Left lung (tissue), 10 donors: ENCODE results near the gene SF1. TPM values are rescaled to one million over a fixed set of nuclear protein-coding genes. Genes with fewer than 3 reads are reported as not detected.

ENCODE experiments used
- ATAC-seq: fragments of 200-7000 bp; cut with Tn5 transposase; one replicate; pipeline ENCODE4 v1.9.1; 2020; ENCODE audit warnings: moderate library complexity
- DNase-seq, 4 donors: peaks; one replicate each; pipeline ENCODE4 v3.0.0-alpha.2; 2013 to 2020
- H3K27ac ChIP-seq, 2 donors: fragments of 200-600 bp; sonication (generic) in 1 of 2; one replicate each; pipeline versions ENCODE4 v1.5.0 to v1.8.0; 2020 to 2021
- H3K27me3 ChIP-seq, 2 donors: fragments of 200-600 bp; sonication (generic) in 1 of 2; one replicate each; pipeline versions ENCODE4 v1.5.0 to v1.8.0; 2020 to 2021
- H3K36me3 ChIP-seq, 2 donors: fragments of 200-600 bp; sonication (generic) in 1 of 2; one replicate each; pipeline versions ENCODE4 v1.5.0 to v1.8.0; 2020 to 2021
- H3K4me1 ChIP-seq, 2 donors: fragments of 200-600 bp; one replicate each; pipeline ENCODE4 v1.8.0; 2021
- H3K4me3 ChIP-seq, 2 donors: fragments of 200-600 bp; sonication (generic) in 1 of 2; one replicate each; pipeline versions ENCODE4 v1.5.0 to v1.8.0; 2020 to 2021; ENCODE audit warnings: mild to moderate bottlenecking in 1 of 2
- H3K9me3 ChIP-seq, 2 donors: fragments of 200-600 bp; sonication (generic) in 1 of 2; one replicate each; pipeline versions ENCODE4 v1.5.0 to v1.8.0; 2020 to 2021
- intact Hi-C, 2 donors: fragments of 100-400 bp; cut with DNase I; formaldehyde crosslinking; loops; one replicate each; pipeline versions ENCODE4 v1.11.2 to v1.14.2; 2022
- polyA plus RNA-seq, 6 donors: library from polyadenylated mRNA; unstranded; fragments of 120-200 nt; gene quantifications; one replicate each; pipeline ENCODE4 v1.2.1, GENCODE V29; 2013; ENCODE audit not compliant: insufficient read length in 6 of 6
- total RNA-seq, 2 donors: library from RNA; stranded (reverse); fragmentation: NEBNext Ultra II Directional; extraction: Animal tissue kit (Norgen Biotek cat#: 25700); gene quantifications; one replicate each; pipeline ENCODE4 v1.2.1, GENCODE V29; 2021
- TF ChIP-seq, protein P1 (sequence below), 2 donors: fragments of 200-600 bp; sonication (generic) in 1 of 2; IDR thresholded peaks; one replicate each; pipeline versions ENCODE4 v1.5.0 to v1.8.0; 2021; ENCODE audit warnings: antibody characterized with exemption in 2 of 2
- donor health status: DM: no; HTN: yes; CAD: no.
- donor health status: DM: no; HTN: no; CAD: no.

SF1 gene
- total and polyA plus RNA-seq, 8 donors: 169 to 519 (median 446) TPM

DNA sequence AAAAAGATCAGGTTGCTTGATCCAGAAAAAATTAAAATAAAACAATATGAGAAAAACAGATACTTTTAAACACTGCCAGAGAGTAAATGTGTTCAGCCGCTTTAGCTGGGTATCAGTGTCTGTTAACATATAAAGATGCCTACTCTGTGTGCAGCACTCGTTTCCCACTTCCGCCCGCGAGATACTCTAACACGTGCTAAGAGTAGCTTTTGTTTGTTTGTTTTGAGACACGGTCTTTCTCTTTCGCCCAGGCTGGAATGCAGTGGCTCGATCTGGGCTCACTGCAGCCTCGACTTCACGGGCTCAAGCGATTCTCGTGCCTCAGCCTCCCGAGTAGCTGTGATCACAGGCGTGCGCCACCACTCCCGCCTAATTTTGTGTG, 32.5 kb upstream of the SF1 start:
- Histone ChIP-seq H3K27me3 (no peaks in the 10 kb centered on the region), H3K9me3 (no peaks in the 10 kb centered on the region), H3K27ac (peak overlapping the region in 1 of 2 donors; percentile 65), H3K36me3 (peaks cover 0 to 16% of the 10 kb centered on the region in 2 donors), H3K4me1 (peaks cover 6 to 20% of the 10 kb centered on the region in 2 donors), H3K4me3 (peak overlapping the region; percentile 77 to 91)
- DNase-seq: no peak
- ATAC-seq: peak; percentile 7
- intact Hi-C loops: no loop called here
- TF ChIP-seq, protein P1, sequence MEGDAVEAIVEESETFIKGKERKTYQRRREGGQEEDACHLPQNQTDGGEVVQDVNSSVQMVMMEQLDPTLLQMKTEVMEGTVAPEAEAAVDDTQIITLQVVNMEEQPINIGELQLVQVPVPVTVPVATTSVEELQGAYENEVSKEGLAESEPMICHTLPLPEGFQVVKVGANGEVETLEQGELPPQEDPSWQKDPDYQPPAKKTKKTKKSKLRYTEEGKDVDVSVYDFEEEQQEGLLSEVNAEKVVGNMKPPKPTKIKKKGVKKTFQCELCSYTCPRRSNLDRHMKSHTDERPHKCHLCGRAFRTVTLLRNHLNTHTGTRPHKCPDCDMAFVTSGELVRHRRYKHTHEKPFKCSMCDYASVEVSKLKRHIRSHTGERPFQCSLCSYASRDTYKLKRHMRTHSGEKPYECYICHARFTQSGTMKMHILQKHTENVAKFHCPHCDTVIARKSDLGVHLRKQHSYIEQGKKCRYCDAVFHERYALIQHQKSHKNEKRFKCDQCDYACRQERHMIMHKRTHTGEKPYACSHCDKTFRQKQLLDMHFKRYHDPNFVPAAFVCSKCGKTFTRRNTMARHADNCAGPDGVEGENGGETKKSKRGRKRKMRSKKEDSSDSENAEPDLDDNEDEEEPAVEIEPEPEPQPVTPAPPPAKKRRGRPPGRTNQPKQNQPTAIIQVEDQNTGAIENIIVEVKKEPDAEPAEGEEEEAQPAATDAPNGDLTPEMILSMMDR (IDR thresholded peaks at IDR 0.05): no peak

DNA sequence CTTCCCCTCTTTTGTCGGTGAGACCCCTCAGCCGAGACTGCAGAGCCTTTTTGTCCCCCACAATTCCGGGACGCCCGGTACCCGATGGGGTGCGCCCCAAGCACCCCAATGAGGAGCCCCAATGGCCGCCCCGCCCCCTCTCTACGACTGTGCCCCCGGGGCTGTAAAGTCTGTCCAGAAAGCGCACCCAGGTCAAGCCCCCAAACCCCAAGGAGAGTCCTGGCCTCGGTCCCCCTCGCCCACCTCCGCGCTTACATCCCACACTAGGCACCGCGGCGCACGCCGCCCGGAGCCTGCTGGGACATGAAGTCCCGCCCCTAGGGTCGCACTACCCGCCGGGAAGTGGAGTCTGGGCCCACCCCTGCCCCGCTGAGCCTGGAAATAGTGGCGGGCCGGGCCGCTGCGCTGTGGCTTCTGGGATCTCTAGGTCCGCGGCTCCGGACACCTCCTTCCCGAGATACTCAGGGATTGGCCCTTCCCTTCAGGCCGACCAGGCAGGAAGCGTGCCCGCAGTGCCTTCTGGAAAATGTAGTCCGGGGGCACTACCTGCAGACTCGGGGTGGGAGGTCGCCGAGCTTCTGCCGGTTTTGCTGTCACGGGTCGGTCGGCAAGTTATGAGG, 32.0 kb upstream of the SF1 start, which contains the start of gene MEN1:
Gene MEN1, minus strand, starts transcription at position 281 of the 620 bp plus-strand sequence. CDS start 442 bp downstream, outside the sequence.
- intact Hi-C loops: no loop called here
- peak; percentile 99 for ATAC-seq
- Histone ChIP-seq H3K4me3 (peak within 1 kb of the TSS; percentile 77 to 91), H3K27ac (peak within 1 kb of the TSS; percentile 17 to 65), H3K36me3 (peaks cover 0 to 21% of the 10 kb centered on the region in 2 donors), H3K4me1 (peaks cover 6 to 20% of the 10 kb centered on the region in 2 donors), H3K27me3 (no peaks in the 10 kb centered on the region), H3K9me3 (no peaks in the 10 kb centered on the region)
- TF ChIP-seq, protein P1 (IDR thresholded peaks at IDR 0.05): no peak
- peak; percentile 92 to 97 (median 96) for DNase-seq

DNA sequence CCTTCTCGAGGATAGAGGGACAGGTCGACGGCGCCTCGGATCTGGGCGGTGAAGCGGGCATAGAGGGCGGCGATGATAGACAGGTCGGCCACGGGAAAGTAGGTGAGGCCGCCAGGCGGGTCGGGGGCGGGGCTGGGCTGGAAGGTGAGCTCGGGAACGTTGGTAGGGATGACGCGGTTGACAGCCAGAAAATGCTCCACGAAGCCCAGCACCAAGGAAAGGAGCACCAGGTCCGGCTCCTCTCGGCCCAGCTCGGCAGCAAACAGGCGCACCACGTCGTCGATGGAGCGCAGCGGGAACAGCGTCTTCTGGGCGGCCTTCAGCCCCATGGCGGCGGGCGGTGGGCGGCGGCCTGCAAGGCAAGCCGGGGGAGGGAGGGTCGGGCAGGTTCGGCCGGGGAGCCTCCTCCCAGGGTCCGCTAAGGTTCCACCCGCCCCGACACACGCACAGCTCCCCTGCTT, 31.5 kb upstream of the SF1 start:
- peak; percentile 62 for ATAC-seq

DNA sequence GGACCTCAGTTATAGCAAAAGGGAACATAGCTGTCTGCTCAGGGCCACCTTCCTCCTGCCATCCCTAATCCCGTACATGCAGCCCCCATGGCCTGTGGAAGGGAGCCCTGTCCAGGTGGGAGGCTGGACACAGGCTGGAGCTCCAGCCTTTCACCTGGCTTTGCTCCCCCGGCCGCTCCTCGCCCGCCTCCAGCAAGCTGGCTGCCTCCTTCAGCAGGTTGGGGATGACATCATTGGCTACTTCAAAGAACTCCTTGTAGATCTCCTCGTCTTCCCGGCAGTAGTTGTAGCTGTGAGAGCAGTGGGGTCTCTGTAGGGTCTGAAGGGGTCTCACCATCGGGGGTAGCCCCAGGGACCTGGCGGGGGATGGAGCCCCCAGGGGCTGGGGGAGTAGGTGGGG, 27.1 kb upstream of the SF1 start:
- intact Hi-C loops: no loop called here
- Histone ChIP-seq H3K9me3 (no peaks in the 10 kb centered on the region), H3K27me3 (no peaks in the 10 kb centered on the region), H3K36me3 (peaks cover 0 to 32% of the 10 kb centered on the region in 2 donors), H3K4me1 (peaks cover 13 to 50% of the 10 kb centered on the region in 2 donors), H3K27ac (no peak overlapping the region), H3K4me3 (no peak overlapping the region)
- DNase-seq (no peak), ATAC-seq (no peak)
- TF ChIP-seq, protein P1 (IDR thresholded peaks at IDR 0.05): no peak

More for the DNA sequence above, 31.5 kb upstream of the SF1 start:
- Histone ChIP-seq H3K9me3 (no peaks in the 10 kb centered on the region), H3K4me3 (peak overlapping the region; percentile 77 to 91), H3K27ac (peak overlapping the region; percentile 17 to 65), H3K27me3 (no peaks in the 10 kb centered on the region), H3K4me1 (peaks cover 6 to 20% of the 10 kb centered on the region in 2 donors), H3K36me3 (peaks cover 0 to 26% of the 10 kb centered on the region in 2 donors)
- intact Hi-C loops: no loop called here
- TF ChIP-seq, protein P1 (IDR thresholded peaks at IDR 0.05): no peak
- DNase-seq: peak in 1 of 4 donors; percentile 41

DNA sequence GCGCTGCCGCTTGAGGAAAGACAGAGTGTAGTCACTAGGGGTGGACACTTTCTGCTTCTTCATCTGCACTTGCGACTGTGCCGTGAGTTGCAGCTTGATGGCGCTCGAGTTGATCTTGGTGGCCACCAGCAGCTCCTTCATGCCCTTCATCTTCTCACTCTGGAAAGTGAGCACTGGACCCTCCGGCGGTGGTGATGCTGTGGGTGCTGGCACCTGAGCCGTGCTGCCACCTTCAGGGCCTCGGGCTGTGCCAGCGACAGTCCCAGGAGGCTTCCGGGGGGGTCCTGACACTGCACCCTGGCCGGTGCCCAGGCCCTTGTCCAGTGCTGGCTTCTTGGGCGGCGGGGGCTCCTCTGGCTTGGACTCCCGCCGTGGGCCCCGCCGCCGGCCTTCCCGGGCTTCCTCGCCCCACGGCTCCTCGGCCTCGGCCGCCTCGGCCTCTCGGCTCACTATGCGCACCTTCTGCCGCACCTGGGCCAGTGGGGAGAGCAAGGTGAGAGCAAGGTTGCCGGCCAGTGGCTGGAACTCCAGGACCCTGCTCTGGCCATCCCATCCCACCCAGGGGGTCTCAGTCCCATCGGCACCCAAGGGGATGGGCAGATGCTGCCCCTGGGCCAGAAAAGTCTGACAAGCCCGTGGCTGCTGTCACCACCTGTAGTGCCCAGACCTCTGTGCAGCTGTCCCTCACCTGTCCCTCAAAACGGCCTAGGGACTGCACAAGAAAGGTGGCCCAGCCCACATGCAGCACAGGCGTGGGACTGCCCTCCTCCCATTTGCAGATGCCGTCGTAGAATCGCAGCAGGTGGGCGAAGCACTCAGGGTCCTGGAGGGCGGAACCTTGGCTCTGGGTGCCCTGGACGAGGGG, 26.2 kb upstream of the SF1 start:
- intact Hi-C loops: no loop called here
- no peak overlapping the region for H3K4me3 ChIP-seq
- DNase-seq: no peak
- H3K9me3 ChIP-seq: no peaks in the 10 kb centered on the region
- H3K27ac ChIP-seq: peak overlapping the region in 1 of 2 donors; percentile 83
- no peaks in the 10 kb centered on the region for H3K27me3 ChIP-seq
- TF ChIP-seq, protein P1 (IDR thresholded peaks at IDR 0.05): no peak
- peaks cover 0 to 39% of the 10 kb centered on the region in 2 donors for H3K36me3 ChIP-seq
- peaks cover 12 to 51% of the 10 kb centered on the region in 2 donors for H3K4me1 ChIP-seq
- no peak for ATAC-seq
